ENCODE data around the gene NSD2.

The NSD2 gene

DNA sequence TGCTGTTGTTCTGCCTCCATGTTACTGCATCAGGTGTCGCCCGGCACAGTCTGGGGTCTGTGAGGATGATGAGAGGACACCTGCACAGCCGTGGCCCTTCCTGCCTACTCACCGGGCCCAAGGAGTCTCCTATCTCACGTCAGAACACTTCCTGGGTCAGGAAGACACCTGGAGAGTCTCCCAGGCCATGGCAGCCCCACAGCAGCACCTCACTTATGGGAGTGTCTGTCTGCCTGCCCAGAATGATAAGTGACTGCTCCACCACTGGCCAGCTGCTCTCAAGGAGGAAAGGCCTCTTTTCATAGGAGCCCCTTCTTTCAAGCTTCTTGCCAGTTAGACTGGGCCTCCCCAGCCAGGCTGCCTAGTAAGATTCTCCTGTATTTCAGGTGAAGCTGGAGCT is 81.5 kb downstream of the NSD2 start:
- DNase-seq (ENCODE audit: low read depth, low spot score) = no peak
- ChIA-PET CTCF (no interaction called here), POLR2A (no interaction called here)
- TF ChIP-seq, protein P1, sequence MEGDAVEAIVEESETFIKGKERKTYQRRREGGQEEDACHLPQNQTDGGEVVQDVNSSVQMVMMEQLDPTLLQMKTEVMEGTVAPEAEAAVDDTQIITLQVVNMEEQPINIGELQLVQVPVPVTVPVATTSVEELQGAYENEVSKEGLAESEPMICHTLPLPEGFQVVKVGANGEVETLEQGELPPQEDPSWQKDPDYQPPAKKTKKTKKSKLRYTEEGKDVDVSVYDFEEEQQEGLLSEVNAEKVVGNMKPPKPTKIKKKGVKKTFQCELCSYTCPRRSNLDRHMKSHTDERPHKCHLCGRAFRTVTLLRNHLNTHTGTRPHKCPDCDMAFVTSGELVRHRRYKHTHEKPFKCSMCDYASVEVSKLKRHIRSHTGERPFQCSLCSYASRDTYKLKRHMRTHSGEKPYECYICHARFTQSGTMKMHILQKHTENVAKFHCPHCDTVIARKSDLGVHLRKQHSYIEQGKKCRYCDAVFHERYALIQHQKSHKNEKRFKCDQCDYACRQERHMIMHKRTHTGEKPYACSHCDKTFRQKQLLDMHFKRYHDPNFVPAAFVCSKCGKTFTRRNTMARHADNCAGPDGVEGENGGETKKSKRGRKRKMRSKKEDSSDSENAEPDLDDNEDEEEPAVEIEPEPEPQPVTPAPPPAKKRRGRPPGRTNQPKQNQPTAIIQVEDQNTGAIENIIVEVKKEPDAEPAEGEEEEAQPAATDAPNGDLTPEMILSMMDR (IDR thresholded peaks at IDR 0.05; ENCODE audit: insufficient read depth, low read length, missing control alignments) = no peak
- H3K4me3 ChIP-seq (ENCODE audit: low read depth, low read length) = no peak overlapping the region

DNA sequence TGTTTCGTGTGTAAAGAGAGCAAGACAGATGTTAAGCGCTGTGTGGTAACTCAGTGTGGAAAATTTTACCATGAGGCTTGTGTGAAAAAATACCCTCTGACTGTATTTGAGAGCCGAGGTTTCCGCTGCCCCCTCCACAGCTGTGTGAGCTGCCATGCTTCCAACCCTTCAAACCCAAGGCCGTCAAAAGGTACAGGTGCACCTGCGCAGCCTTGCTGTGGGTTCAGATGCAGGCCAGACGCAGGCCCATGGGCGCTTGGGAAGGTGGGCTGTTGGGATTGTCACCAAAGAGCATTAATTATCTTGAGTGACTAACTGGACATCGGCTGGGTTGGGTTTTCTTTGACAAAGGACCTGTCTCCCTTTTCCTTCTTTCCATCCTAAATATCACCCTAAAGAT is 82.1 kb downstream of the NSD2 start:
- ChIA-PET CTCF (no interaction called here), POLR2A (no interaction called here)
- TF ChIP-seq, protein P1 (IDR thresholded peaks at IDR 0.05; ENCODE audit: insufficient read depth, low read length, missing control alignments) = no peak
- DNase-seq (ENCODE audit: low read depth, low spot score) = no peak
- no peak overlapping the region for H3K4me3 ChIP-seq (ENCODE audit: low read depth, low read length)

DNA sequence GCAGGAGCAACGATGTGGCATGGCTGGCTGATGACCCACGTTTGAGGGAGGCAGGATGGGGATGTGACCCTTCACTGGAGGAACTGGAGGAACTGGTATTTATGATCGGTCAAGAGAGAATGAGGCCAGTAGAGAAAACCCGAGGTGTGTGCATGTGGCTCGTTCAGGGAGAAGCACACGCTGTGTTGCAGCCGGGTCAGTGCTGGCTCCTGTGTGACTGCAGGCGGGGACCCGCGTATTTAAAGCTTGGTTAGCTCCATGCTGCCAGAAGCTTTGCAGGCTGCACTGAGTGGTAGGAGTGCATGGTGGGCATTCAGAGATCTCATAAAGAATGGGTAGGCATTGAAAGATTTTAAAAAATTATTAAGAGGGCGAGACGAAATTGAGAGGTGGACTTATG is 85.4 kb downstream of the NSD2 start:
- CTCF ChIA-PET = interaction anchor here (1.0 kb wide), 1 partner anchor 57 kb away, joined by 3 read pairs; no protein-coding TSS in a partner anchor
- POLR2A ChIA-PET = no interaction called here
- TF ChIP-seq, protein P1 (IDR thresholded peaks at IDR 0.05; ENCODE audit: insufficient read depth, low read length, missing control alignments) = no peak
- no peak for DNase-seq (ENCODE audit: low read depth, low spot score)
- no peak overlapping the region for H3K4me3 ChIP-seq (ENCODE audit: low read depth, low read length)

DNA sequence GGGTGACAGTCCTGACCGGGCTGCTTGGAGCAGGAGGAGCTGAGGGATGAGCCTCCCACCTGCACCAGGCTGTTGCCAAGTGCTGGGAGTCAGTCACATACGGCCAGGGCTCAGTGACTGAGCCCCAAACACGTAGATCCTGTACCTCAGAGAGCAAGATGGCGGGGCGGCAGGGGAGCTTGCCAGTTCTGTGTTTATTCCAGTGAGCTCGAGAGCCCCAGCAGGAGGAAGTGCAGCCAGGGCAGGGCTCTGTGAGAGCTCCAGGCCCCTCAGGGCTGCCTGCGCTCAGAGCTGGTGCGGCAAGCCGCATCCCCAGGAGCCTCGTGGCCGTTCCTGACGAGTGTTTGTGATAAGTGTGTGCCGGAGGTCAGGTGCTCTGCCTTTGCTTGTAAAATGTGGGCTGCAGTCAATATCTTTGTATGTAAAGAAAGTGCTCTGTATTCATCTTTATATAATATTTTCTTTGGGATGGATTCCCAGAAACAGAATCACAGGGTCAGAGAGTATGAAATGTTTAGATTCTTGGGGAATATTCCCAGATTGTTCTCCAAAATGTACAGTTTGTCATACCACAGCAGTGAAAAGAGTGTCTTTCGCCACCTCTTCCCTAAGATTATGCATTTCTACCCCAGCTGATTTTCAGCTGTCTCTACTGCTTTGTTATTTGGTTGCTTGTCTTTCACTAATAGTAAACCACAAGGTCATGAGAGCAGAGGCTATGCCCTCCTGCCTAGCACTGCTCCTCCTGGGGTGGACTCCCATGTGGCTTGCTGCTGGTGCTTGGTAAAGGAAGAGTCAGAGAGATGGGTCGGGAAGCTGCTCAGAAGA is 87.3 kb downstream of the NSD2 start:
- TF ChIP-seq, protein P1 (IDR thresholded peaks at IDR 0.05; ENCODE audit: insufficient read depth, low read length, missing control alignments) = no peak
- CTCF ChIA-PET = interaction anchor here (1.0 to 1.3 kb wide), 2 partner anchors 48 to 59 kb away, joined by 3 read pairs; no protein-coding TSS in a partner anchor
- no peak for DNase-seq (ENCODE audit: low read depth, low spot score)
- POLR2A ChIA-PET = no interaction called here
- no peak overlapping the region for H3K4me3 ChIP-seq (ENCODE audit: low read depth, low read length)

DNA sequence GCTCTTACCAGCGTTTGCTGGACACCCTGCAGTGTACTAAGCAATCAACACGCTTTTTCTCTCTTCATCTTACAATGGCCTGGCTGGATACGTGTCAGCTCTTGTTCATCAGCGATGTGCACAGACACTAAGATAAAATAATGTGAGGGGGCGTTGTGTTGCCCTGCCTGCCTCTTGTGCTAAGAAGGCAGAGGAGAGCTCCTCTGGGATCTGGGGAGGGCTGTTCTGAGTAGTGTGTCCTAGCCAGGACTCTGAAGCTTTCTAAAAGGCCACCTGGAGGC is 87.9 kb downstream of the NSD2 start:
- ChIA-PET CTCF (interaction anchor here (1.0 to 1.3 kb wide), 2 partner anchors 47 to 60 kb away, joined by 3 read pairs; no protein-coding TSS in a partner anchor), POLR2A (no interaction called here)
- no peak overlapping the region for H3K4me3 ChIP-seq (ENCODE audit: low read depth, low read length)
- TF ChIP-seq, protein P1 (IDR thresholded peaks at IDR 0.05; ENCODE audit: insufficient read depth, low read length, missing control alignments) = no peak
- no peak for DNase-seq (ENCODE audit: low read depth, low spot score)

DNA sequence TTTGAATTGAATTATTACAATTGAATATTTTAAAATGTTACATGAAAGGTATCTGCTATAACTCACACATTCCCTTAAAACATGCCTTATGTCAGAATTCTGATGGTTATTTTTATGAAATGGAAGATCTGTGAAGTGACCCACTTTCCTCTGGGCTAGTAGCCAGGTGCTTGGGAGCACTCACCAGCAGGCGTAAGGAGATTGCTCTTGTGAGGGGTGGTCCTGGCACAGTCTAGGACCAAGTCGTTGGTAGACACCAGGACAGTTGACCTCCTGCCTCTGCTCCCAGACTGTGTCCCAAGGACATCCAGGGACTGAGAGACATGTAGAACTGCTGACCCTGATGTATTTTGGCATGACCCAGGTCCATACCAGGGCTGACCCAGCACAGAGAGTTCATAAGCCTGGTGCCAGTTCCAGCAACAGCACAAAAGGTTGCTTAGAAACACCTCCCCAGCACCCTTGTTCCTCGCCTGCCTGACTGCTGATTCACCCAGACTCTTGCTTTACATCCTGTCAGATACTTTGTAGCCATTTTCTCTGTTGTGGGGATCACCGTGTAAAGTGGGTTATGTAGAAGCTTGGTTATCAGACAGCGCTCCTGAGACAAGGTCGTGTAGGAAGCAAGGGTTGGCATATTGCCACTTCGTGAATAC is 89.1 kb downstream of the NSD2 start:
- H3K4me3 ChIP-seq (ENCODE audit: low read depth, low read length) = no peak overlapping the region
- TF ChIP-seq, protein P1 (IDR thresholded peaks at IDR 0.05; ENCODE audit: insufficient read depth, low read length, missing control alignments) = no peak
- peak; percentile 4 for DNase-seq (ENCODE audit: low read depth, low spot score)
- POLR2A ChIA-PET = no interaction called here
- CTCF ChIA-PET = no interaction called here
